ENCODE measurements around the gene BTBD9.

DNA sequence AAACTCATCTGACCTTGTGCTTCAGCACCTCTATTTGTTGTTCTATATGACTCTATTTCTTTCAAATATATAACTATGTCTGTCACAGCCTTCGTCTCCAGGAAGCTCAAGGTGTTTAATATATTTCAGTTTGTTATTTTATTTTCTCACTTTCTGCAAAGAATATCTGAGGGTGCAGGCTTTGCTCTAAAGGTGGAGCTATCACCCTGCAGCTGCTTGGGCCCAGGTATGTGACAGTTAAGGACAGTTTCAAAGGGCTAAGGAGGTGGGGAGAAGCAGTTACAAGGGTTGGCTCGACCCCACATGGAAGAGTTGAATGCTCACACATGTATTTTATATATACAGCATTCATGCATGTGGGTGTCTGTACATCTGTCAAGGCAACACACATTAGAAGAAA is 405.6 kb downstream of the BTBD9 start:
- TF ChIP-seq, protein P1, sequence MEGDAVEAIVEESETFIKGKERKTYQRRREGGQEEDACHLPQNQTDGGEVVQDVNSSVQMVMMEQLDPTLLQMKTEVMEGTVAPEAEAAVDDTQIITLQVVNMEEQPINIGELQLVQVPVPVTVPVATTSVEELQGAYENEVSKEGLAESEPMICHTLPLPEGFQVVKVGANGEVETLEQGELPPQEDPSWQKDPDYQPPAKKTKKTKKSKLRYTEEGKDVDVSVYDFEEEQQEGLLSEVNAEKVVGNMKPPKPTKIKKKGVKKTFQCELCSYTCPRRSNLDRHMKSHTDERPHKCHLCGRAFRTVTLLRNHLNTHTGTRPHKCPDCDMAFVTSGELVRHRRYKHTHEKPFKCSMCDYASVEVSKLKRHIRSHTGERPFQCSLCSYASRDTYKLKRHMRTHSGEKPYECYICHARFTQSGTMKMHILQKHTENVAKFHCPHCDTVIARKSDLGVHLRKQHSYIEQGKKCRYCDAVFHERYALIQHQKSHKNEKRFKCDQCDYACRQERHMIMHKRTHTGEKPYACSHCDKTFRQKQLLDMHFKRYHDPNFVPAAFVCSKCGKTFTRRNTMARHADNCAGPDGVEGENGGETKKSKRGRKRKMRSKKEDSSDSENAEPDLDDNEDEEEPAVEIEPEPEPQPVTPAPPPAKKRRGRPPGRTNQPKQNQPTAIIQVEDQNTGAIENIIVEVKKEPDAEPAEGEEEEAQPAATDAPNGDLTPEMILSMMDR (IDR thresholded peaks at IDR 0.05), result no peak
- TF ChIP-seq POLR2A (IDR thresholded peaks at IDR 0.05), result no peak
- TF ChIP-seq EP300 (IDR thresholded peaks at IDR 0.05), result no peak
